Activated effector memory CD4-positive, alpha-beta T cell treated with Interleukin-2 at 50 U/mL for 16 hours (primary cell): ENCODE measurements around the gene ASTN2.

Source experiments
- DNase-seq: peaks from one replicate; pipeline ENCODE4 v3.0.0-alpha.2; 2020

ASTN2 gene

DNA sequence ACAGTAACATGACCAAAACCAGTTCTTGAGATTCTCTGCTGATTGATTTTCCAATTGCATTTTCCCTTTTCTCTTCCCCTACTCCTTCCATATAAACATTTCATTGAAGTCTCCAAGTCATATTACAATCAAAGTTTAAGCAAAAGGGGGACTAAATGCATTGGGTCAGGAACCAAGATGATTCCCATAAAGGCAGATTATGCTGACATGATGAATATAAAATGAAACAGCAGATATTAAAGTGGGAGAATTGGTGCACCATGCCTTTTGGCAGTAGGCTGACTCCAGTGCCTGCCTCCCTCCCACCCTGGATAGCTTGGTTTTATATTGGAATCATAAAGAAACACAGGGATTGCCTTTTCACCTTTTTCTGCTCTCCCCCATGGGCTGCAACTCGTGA lies 118.4 kb downstream of the ASTN2 start:
- no peak for DNase-seq

GRCh38 chr9:117293206-117294114 lies 121.4 kb downstream of the ASTN2 start:
- no peak for DNase-seq

DNA sequence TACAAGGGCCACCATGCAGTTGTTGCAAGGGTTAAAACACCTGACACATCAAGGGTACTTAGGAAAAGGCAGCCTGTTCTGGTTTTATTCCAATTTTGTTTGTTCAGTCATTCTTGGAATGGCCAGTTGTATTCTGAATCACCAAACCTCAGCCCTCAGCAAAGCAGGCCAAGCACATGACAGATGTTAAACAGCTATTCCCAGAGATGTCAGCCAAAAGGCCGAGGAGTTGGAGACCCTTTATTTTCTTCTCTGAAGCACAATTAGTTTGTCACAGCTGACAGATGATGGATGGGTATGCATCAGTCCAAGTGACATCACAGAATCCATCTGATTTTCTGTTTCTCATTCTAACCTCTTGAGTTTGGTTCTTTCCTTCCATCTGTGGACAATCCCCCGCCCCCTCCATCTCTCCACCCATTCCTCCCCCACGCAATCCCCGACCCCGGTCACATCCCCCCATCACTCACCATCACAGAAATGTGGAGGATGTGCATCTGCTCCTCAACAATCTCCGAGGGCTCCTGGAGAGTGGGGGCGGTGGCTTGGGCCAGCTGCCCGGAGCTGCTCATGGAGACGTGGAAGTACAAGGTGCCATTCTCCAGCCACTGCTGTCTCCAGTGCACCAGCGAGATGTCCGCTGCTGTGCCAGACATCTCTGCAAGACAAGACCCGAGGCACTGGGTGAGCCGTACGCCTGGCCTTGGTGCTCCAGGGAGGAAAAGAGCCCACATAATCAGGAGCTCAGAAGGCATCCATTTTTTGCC lies 123.8 kb downstream of the ASTN2 start:
- no peak for DNase-seq

DNA sequence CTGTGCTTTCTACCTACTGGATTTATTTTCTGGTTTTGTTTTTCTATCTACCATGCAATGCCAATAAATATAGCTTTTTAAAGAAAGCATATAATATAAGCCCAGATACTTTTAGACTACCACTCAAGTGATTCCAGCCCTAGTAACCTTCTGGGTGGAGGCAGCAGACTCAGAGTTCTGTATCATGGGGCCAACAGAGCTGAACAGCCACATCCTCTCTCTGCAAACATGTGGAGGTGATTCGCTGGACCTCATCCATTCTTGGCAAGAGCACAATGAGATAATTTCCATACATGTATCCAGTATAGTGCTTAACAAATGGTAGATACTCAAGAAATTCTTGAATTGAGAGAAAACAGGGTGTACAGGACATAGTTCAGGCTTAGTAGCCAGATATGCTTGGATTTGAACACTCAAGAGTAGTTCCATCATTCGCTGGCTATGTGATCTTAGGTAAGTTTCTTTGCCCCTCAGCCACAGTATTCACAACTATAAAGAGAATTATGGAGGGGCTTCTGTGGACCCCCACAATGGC lies 124.5 kb downstream of the ASTN2 start:
- DNase-seq, result no peak

DNA sequence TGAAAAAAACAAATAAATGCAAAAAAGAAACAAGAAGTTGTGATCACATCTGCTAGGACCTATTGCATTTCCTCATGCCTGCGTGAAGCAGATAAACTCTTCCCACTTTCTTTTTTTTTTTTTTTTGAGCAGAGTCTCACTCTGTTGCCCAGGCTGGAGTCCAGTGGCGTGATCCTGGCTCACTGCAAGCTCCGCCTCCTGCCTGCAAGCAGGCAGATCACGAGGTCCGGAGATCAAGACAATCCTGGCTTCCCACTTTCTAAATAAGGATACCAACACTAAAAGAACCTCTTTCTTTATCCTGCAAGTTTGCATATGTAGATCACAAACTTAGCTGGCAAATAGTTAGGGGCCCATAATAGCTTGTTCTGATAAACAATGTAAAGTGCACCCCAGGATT lies 128.6 kb downstream of the ASTN2 start:
- DNase-seq, result no peak

GRCh38 chr9:117284414-117284813 lies 130.4 kb downstream of the ASTN2 start:
- DNase-seq, result no peak

GRCh38 chr9:117282541-117282940 lies 132.3 kb downstream of the ASTN2 start:
- DNase-seq, result no peak

GRCh38 chr9:117278471-117279035 lies 136.3 kb downstream of the ASTN2 start:
- DNase-seq, result no peak

DNA sequence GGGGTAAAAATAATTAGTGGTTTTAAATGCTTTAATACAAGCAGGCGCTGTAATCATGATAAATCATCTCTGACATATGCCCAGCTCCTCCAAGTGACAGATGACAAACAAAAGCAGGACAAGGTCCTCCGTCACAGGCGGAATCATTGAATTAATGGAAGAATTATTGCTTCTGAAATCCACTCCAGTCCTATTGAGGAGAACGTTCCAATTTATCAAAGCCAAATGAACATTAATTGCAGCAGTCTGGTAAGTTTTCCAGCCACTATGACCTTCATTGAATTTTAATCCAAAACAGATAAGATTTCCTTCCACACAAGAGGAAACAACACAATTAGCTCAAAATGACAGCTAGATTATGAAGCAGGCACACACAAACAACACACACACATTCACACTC lies 136.8 kb downstream of the ASTN2 start:
- no peak for DNase-seq

DNA sequence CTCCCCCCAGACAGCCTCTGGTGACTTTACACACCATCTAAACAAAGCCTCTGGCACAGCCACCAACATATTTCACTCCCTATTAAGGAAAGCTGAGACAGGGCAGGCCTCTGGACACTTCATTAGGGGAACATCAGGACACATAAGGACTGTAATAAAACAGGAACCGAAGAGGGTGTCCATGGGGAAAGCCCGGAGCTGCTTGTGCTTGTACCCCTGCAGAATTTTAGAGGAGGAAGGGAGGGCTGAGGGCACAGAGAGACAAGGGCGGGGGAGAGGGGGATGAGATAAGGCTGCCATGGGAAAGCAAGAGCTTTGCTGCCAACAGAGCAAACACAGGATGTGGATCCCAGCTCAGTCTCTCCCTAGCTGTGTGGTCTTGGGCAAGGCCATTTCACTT lies 138.4 kb downstream of the ASTN2 start:
- DNase-seq, result no peak

DNA sequence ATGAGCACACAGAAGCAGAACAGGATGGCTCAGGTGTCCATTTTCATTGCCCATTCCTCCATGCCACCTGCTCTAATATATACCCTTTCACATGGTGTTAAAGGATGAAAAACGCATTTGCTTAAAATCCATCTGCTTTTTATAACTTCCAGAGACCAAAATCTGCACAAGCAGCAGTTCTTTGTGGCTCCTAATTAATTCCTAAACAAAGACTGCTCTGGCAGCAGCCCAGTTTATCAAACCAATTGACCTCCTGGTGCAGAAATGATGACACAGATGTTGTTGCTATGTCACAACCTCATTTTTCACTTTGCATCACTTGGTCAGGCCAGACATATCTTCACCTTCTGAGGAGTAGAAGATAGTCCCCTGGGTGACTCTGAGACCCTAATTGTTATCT lies 141.2 kb downstream of the ASTN2 start:
- DNase-seq, result no peak

- DNase-seq, result no peak
Observed at GRCh38 chr9:117268847-117269446, 145.9 kb downstream of the ASTN2 start.

DNA sequence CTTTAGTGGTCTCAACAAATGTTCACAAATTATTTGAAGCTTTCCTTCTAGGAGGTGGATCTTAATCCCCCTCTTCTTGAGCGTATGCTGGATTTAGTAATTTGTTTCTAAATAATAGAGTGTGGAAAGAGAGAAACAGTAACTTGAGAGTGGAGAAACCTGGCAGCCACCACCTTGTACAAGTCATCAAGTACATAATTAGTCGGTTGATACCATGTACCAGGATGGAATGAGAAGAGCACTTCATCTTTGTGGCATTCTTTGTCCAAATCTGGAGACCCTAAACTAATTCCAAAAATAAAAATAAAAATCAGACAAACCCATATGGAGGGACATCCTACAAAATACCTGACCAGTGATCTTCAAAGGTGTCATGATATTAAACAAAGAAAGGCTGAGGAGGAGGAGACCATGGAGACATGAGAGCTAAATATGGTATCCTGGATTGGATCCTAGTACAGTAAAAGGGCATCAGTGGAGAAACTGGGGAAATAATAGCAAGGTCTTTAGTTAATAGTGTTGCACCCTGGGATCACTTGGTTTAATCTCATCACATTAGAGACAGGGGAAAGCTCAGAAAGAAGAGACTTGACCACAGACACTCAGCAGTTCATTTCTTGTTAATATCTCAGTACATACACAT lies 147.9 kb downstream of the ASTN2 start:
- no peak for DNase-seq

- no peak for DNase-seq
Observed at GRCh38 chr9:117265253-117265652, 149.6 kb downstream of the ASTN2 start.

- DNase-seq, result no peak
Observed at GRCh38 chr9:117258184-117258866, 156.5 kb downstream of the ASTN2 start.

DNA sequence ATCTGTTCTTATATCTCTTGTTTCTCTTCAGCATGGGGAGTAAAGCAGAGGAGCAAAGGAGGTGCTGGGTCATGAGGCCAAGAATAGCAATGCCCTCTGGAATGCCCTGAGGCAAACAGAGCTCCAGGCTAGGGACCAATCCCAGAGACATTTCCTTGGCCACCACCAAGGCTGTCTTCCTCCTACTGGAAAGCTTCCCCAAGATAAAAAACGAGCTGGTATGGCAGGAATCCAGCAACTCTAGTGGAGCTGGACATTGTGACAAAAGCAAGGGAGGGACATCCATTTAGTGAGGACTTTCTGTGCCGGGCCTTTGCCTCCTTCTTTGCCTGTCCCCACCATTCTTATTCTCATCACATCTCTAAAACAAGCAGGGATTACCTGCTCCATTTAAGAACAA lies 161.6 kb downstream of the ASTN2 start:
- DNase-seq, result no peak

DNA sequence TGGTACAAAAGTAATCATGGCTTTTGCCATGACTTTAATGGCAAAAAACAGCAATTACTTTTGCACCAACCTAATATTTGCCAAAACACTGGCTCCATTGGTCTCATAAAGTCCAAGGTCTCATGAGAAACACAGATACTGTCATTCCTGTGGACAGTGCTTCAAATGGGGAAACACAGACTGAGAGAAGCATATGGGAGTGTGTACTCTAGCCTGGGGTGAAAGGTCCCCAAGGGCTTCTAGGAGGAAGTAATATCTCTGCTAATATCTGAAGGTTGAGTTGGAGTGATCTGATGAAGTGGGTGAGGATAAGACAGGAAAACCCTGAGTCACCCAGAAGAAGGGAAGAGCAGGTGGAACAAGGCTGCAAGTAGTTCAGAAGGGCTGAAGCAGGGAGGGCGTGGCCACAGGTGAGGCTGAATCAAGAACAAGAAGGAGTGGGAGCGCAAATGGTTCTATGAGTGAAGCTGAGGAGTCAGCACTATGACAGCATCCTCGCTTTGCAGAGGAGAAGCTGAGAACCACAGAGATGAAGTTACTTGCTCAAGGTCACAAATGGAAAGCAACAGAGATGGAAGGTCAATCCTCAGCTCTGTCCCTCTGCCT lies 164.1 kb downstream of the ASTN2 start:
- DNase-seq, result no peak

GRCh38 chr9:117249799-117250198 lies 165.1 kb downstream of the ASTN2 start:
- no peak for DNase-seq

DNA sequence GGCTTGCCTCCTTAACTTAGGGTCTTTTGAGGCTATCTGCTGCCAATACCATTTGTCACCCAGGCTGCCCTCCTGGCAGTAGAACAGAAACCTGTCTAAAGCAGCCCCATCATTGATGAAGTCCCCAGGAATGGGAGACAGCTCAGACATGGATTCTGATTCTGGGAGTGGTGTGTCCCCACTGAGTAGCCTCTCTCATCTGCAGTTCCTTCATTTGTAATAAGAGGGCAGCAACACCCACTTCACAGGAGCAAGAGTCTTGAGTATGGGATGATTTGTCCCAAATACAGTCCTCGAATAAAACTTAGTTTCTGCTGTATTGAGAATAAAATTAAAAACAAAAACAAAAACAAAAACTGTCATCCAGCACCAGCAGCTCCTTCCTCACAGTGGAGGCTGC lies 167.6 kb downstream of the ASTN2 start:
- no peak for DNase-seq

GRCh38 chr9:117245175-117245829 lies 169.6 kb downstream of the ASTN2 start:
- DNase-seq, result no peak

GRCh38 chr9:117242082-117242481 lies 172.8 kb downstream of the ASTN2 start:
- no peak for DNase-seq
